HG03060 (cell line): ENCODE data around the gene IGDCC3.
"Not testable (repeated sequence)": the region's sequence is repeated elsewhere in the genome, so short reads cannot be mapped to it uniquely, and the experiment has no call there.

Experiments
- ATAC-seq: cut with Tn5 transposase; IDR thresholded peaks from one replicate; pipeline ENCODE4 v1.9.1; 2021; ENCODE audit warnings: low read depth, moderate number of reproducible peaks; ENCODE audit not compliant: unreplicated experiment

The IGDCC3 gene

DNA sequence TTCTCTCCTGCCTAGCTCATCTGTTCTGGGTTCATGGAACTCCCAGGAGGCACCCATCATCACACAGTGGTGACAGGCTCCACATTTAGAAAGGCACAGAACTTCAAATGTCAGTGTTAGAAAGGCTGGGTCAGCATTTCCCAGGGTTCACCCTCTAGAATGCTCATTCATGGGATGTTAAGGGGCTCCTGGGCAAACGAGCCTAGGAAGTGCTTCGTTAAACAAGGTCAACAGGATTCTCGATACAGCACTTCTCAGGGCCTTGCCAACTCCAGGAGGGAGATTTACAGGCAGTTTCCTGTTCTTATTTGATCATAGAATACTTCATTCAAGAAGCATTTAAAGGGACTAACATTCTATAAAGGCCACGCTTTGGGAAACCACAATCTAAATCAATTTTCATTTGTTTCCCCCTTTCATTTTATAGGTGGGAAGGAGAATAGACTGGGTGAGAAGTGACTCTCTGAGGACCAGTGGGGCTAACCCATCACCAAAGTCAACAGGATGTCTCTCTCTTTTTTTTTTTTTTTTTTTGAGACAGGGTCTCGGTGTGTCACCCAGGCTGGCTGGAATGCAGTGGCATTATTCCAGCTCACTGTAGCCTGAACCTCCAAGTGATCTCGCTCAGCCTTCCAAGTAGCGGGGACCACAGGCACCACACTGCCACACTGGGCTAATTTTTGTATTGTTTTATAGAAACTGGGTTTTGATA lies 30.7 kb upstream of the IGDCC3 start:
- ATAC-seq = no peak

DNA sequence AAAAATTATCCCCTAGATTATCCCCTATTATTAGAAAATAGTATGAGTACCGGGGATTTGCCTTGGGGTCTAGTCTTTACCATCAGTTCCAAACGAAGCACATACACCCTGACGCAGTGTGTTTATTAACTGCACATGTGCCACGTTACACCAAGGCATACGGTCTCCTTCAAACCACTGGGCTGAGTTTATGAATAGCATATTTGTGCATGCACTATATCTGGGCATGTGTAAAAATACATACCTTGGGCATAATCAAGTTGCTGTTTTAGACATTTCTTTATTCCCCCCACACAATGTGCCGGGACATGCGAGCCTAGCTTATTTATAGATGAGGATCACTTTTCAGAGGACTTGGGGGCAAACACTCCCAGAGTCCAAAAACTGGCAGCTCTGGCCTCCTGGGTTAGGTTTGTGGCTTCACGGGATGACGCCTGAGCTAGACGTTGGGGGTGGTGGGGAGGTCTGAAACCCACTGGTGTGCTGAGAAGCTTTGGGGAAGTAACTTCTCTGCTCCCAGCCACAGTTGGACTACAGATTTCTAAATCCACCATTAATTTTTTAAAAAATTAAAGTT lies 28.7 kb upstream of the IGDCC3 start:
- no peak for ATAC-seq

DNA sequence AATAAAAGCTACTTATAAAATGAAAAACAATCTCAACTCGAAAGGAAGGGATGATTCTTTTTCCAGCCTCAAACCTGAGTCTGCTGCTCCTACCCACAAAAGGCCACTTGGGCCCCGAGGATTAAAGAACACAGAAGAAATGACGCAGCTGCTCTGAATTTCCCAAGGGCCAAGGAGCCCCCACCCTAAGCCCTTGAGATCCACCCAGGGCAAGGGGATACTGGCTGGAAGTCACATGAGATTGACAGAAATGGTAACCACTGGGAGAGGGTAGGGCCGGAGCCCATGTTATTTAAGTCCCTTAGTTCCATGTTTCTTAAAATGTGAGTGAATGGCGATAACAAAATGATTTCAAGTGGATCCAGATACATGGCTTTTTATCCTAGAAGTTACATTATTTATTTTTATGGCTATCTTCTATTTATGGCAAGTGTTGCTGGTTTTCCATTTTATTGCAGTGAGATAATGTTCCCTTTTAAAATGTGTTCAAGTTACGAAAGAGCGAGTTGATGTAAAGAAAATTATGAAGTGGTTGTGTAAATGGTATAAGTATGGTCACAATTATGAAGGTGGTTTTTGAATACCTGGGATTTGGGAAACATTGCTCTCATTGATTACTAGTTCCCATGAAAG lies 28.1 kb upstream of the IGDCC3 start:
- no peak for ATAC-seq

DNA sequence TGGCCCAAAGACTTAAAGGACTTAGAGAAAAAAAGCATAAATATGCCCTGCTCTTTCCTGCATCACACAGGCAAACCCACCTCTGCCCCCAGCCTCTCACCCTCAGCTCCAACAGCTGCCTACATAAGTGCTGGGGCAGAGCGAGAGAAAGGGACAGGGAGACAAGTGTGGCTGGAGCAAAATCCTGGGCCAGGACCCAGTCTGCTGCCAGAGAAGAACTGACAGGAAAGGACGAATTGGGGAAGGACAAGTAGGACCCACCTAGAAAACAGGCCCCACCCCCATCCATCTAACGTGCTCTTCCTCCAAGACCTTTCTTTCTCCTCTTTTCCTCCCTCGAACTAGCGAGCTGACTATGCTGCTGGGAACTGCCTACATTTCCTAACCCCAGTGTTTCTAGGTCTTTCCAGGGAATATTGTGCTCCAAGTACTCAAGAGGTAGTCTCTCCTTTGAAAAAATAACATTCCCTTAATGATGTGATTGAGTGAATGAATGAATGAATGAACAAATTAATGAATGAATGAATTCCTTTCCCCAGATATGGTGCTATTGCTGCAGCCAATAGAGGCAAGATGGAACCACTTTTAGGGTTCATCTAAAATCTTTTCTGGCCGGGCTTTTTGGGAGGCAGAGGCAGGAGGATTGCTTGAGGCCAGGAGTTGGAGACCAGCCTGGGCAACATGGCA lies 26.5 kb upstream of the IGDCC3 start:
- no peak for ATAC-seq

DNA sequence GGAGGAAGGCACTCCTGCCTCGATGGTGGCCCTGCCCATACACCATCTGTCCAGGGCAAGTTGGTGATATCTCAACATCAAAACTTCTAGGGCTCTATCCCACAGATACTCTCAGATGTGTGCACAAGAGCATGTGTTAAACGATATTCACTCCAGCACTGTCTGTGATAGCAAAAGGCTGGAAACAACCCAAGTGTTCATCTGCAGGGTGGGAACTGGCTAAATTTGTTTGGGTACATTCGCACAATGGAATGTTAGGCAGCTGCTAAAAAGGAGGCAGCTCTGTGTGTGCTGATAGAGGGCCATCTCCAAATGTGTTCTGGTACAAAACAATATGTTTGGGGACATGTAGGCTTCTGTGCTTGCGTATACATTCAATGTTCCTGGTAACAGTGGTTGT lies 25.2 kb upstream of the IGDCC3 start:
- no peak for ATAC-seq

DNA sequence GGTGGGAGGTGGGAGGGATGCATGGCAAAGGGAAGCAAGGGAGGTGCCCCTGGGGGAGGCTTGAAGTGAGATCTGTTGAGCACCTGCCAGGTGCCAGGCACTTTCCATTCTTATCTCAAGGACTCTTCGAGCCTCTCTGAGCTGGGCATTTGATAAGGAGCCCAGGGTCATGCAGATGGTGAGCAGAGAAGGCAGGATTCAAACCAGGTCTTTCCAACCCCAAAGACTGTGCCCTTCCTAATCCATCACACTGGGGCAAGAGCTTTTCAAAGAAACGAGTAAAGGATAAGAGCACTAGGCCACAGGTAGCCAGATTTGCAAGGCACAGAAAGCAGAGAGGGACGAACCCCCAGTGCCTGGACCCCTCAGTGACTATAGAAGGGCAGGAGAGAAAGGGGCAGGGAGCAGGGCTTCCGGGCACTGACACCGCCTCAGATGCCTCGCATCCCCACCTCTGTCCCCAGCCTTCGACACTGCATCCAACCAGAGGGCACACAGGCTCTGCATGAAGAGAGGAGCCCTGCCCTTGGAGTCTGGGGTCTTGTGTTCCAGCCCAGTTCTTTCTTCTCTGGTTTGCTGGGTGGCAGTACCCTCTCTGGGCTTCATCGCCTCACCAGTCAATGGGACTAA lies 23.9 kb upstream of the IGDCC3 start:
- ATAC-seq = no peak

DNA sequence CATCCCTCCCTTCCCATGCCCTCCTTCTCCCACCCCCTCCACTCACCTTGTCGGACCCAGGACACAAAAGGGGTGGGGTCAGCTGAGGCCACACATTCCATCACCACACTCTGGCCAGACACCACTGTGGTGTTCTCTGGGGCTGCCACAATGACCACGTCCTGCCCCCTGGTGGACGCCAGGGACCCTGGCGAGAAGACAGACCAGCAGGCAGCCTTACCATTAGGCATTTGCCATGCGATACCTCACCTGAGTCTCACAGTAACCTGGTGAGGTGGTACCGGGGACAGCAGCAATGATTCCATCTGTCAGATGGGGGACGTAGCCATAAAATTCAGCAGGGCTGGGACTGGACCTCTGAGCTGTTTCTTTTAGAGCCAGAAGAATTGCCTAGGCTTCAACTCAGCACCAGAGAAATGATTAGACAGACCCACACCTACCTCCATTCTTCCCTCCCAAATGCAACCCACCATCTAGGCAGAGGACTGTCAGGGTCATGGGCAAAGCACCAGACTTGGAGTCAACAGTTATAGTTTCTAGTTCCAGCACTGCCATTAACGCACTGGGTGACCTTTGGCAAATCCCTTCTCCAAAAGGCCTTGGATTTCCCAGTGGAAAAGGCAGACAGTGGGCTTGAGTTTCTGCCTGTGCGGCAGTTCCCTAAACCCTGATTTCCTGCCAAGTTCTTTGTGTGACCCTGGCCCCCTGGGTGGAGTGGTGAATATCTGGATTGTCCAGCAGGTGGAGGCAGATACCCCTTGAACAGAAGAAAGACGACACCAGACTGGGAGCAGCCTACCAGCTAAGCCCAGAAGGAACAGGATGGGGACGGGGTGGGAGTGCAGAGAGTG lies 23.2 kb upstream of the IGDCC3 start:
- ATAC-seq = no peak

DNA sequence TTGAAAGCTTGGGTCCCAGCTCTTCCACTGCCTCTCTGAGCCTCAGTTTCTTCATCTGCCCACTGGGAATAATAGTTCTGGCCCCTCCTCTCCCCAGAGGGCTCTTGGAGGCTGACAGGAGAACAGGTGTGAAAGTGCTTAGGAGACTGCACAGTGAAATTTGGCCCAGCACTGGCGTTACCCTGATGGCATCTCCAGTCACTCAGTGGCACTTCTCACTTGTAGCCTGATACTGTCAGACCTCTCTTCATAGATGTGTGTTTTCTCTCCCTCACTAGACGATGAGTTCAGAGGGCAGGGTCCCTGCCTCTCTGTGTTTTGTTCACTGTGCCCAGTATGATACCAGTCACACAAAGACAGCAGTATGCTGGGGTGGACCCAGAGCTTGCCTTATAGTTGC lies 22.2 kb upstream of the IGDCC3 start:
- no peak for ATAC-seq

DNA sequence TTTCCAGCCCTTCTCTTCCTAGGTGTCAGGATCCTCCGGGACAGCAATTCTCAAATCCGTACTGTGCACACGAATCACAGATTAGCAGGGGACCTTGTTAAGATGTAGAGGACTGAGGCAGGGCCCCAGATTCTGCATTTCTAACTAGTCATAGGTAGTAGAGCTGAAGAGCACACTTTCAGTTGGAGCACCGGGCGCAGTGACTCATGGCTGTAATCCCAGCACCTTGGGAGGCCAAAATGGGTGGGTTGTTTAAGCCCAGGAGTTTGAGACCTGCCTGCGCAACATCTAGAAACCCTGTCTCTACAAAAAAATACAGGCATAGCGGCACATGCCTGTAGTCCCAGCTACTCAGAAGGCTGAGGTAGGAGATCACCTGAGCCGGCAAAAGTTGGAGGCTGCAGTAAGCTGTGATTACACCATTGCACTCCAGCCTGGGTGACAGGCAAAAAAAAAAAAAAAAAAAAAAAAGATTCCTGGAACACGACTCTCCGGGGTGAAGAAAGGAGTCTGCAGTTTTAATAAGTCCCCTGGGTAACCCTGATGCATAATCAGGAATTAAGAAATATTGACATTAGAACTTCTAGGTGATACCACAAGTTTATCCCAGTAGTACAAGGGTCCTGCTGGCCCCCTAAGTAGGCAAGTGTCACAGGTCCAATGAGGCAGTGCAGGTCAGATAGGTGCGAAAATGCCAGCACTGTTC lies 21.4 kb upstream of the IGDCC3 start:
- no peak for ATAC-seq

DNA sequence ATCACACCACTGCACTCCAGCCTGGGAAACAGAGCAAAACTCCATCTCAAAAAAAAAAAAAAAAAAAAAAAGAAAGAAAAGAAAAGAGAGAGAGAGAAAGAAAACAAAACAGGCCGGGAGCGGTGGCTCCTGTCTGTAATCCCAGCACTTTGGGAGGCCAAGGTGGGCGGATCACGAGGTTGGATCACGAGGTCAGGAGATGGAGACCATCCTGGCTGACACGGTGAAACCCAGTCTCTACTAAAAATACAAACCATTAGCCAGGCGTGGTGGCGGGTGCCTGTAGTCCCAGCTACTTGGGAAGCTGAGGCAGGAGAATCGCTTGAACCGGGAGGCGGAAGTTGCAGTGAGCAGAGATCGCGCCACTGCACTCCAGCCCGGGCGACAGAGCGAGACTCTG lies 20.7 kb upstream of the IGDCC3 start:
- ATAC-seq = not testable (repeated sequence)

DNA sequence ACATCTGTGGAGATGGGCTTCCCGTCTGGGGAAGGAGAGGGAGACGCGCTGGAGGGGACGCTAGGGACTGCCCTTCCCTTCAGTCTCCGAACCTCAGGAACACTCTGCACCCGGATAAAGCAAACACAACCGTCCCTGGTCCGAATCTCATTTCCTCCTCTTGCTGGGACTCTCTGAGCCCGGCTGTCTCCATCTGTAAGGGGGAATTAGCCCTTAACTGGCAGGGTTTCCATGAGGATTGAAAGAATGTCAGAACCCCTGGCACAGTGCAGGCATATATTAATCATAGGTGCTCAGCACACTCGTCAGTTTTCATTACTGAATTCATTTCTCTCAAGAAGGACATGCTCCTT lies 19.1 kb upstream of the IGDCC3 start:
- no peak for ATAC-seq

DNA sequence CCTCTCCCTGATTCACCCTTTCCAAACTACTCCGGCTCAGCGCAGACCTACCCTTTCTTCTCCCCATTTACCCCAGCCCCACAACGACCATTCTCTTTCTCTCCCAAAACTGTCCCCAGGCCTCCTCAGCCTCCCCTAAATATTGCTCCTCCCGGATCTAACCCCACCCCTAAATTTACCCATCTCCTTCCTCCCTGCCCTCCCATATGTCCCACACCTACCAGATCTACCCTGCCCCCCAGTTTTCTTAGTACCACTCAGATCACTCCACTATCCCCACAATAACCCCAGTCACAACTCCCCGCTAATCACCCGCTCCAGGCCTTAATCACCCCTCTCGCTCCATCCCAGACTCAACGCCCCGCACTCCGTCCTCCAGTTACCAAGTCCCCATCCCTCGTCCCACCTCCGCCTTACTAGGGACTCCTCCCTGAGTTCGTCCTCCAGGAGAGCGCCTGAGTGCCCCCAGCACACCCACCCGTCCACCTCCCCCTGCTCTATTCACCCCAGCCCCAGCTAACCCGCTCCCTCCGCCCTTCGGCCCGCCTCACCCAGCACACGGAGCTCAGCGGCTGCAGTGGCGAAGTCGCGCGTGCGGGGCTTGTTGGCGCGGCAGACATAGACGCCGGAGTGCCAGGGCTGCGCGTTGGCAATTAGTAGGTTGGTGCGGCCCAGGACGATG lies 18.6 kb upstream of the IGDCC3 start:
- ATAC-seq = no peak

DNA sequence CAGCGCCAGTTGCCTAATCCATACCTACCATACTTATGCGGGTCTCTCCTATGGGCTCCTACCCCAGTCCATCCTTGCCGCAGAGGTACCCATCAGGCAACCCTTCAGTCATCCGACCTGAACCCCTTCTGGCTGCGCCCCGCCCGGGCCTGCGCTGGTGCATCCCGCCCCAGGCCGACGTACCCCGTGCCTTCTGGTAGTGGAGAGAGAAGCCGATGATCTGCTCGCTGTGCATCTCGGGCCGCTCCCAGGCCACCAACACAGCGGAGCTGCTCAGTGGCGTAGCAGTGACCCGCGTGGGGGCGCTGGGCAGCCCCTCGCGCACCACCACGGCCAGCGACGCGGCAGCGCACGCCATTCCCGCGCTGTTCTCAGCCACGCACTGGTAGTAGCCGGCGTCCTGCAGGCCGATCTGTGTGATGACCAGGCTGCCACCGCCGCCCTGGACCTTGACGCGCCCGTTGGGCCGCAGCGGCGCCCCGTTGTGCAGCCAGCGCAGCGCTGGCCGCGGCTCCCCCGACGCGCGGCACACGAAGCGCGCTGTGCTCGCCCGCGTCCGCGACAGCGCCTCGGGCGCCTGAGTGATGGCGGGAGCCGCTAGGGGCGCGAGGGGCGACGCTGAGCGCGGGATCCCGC lies 17.9 kb upstream of the IGDCC3 start:
- ATAC-seq = no peak

DNA sequence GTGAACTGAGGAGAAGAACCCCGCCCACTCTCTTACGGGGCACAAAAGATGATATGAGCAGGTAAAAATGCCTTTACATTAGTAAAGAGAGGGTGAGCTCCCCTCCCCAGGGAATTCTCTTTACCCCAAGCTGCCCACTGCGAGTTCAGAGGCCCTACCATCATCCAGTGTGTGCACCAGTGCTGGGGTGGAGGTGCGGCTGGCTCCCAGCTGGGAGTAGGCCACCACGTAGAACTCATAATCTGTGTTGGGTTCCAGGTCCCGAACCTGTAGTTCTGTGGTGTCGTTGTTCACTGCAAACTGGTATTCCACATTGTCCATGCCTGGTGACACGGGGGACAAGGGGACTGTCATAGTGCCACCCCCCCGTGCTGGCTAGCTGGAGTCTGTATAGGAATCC lies 17.1 kb upstream of the IGDCC3 start:
- ATAC-seq = no peak

DNA sequence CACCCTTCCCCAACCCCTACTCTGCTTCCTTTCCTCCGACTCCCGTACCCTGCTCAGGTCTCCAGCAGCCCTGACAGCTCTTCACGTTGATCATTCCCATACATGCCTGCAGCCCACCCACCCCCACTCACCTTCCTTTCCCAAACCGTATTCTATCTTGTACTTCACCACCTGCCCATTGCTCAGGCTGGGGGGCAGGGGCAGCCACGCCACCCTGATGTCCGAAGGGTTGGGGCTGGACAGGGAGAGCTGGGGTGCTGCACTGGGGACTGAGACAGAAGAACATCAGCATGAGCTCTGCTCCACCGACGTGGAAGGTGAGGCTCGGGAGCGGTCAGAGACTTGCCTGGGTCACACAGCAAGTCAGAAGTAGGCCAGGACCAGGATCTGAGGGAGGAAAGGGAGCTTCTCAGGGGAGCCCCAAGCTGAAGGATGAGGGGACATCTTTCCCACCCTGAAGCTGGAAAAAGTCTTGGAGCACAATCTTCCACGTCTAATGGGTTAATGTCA lies 16.5 kb upstream of the IGDCC3 start:
- no peak for ATAC-seq

DNA sequence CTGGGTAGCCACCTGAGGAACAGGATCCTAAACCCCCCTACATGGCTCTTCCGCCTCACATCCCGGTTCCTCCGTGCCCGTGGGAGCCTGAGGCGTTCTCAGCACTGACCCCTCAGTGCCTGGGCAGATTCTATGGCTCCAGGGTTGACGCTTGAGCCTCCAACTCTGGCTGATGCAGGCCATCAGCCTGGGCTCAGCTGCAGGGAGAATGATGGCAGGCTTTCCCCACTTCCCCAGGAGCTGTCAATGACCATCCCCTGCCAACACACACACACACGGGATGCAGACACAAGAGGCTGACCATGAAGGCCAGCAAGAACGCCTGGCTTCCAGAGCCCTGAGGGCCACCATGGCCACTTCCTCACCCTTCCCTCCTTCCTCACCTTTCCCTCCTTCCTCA lies 15.8 kb upstream of the IGDCC3 start:
- no peak for ATAC-seq

DNA sequence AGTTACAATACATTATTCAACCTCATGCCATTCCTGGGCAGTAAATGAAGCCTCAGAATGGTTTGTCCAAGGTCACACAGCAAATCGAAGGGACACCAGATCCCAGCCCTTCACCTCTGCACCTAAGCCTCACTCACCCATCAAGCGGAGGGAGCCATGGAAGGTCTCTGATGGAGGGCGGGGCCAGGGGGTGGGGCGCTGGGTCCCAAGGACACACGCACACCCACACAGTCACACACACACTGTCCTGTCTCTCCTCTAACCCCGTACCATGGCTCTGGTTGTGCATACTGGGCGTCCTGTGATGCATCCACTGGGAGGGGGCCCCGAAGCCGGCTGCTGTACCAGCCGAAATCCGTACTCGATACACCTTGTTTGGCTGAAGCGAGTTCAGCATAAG lies 15.3 kb upstream of the IGDCC3 start:
- ATAC-seq = no peak

DNA sequence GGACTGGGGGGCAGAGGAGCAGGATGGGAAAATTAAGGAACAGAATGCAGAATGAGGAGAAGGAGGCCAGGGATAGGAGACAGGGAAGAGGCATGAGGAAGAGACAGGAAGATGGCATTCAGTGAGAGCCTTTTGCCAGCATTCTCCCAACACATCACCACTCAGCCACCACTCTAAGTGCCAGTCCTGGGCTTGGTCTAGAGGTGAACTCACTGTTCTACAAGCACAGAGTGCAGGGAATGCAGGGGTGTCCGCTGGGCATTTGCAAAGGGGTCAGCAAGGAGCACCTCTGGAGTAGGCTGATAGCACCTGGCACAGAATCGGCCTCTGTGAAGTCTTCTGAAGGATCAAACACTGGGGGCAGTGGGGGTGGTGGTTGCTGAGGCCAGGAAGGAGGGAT lies 14.6 kb upstream of the IGDCC3 start:
- no peak for ATAC-seq

DNA sequence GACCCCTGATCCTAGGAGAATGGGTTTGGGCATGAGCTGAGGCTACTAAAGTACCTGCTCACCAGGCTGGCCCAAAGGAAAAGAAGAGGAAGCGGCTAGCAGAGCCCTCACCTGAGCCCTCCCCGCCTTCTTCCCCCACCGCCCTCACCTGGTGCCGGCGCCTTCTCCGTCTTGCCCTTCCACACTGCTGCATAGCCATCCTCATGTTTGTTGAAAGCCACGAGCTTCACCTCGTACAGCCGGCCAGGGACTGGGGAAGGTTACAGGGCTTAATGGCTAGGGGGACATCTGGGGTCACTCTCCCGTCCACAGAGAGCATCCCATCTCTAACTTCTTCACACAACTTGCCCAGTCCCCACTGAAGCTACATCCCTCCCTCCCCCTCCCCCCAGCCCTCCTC lies 13.9 kb upstream of the IGDCC3 start:
- no peak for ATAC-seq
